HTERT RPE-1 (cell line): Measurements from ENCODE around the gene SPARC.

Experiments used
- in situ Hi-C: fragments of 300-500 bp; cut with MboI; formaldehyde crosslinking; loops from 4 replicates; pipeline ENCODE4 v1.14.3; 2020; ENCODE audit warnings: low sequenced_read_pairs

Gene SPARC

GRCh38 chr5:151679421-151680155 lies 7.1 kb downstream of the SPARC start:
- in situ Hi-C loops, result no loop called here

- in situ Hi-C loops, result no loop called here
Measured at GRCh38 chr5:151678713-151679112, 8.0 kb downstream of the SPARC start.

- in situ Hi-C loops, result no loop called here
Measured at GRCh38 chr5:151677776-151678545, 8.8 kb downstream of the SPARC start.

GRCh38 chr5:151676719-151677118 lies 10.0 kb downstream of the SPARC start:
- in situ Hi-C loops, result no loop called here

- in situ Hi-C loops, result no loop called here
Measured at GRCh38 chr5:151676314-151676712, 10.4 kb downstream of the SPARC start.

- in situ Hi-C loops, result no loop called here
Measured at GRCh38 chr5:151675611-151676313, 11.0 kb downstream of the SPARC start.

GRCh38 chr5:151674626-151675610 lies 11.8 kb downstream of the SPARC start:
- in situ Hi-C loops, result no loop called here

- in situ Hi-C loops, result no loop called here
Measured at GRCh38 chr5:151673421-151673820, 13.3 kb downstream of the SPARC start.

GRCh38 chr5:151672516-151672915 lies 14.2 kb downstream of the SPARC start:
- in situ Hi-C loops, result no loop called here

- in situ Hi-C loops, result no loop called here
Measured at GRCh38 chr5:151671950-151672349, 14.8 kb downstream of the SPARC start.

GRCh38 chr5:151670953-151671636 lies 15.6 kb downstream of the SPARC start:
- in situ Hi-C loops, result no loop called here

GRCh38 chr5:151670083-151670686 lies 16.5 kb downstream of the SPARC start:
- in situ Hi-C loops, result no loop called here

GRCh38 chr5:151667083-151667482 lies 19.6 kb downstream of the SPARC start:
- in situ Hi-C loops, result no loop called here

GRCh38 chr5:151665613-151666012 lies 21.1 kb downstream of the SPARC start:
- in situ Hi-C loops, result no loop called here

GRCh38 chr5:151664694-151665585 lies 21.8 kb downstream of the SPARC start:
- in situ Hi-C loops, result no loop called here

GRCh38 chr5:151663617-151664293 lies 23.0 kb downstream of the SPARC start:
- in situ Hi-C loops, result no loop called here

- in situ Hi-C loops, result no loop called here
Measured at GRCh38 chr5:151662805-151663204, 23.9 kb downstream of the SPARC start.
